Dermis microvascular lymphatic vessel endothelial cell (primary cell): ENCODE data around the gene KPNB1. TPM values are rescaled to one million over a fixed set of nuclear protein-coding genes. Genes with fewer than 3 reads are reported as not detected.

Experiments
- DNase-seq, 2 donors: peaks; one replicate each; pipeline versions ENCODE4 v3.0.0 to v3.0.0-alpha.2; 2010; ENCODE audit warnings: low read depth in 2 of 2
- total RNA-seq: library from RNA; depleted of rRNA; stranded (reverse); fragments of >200 nt; gene quantifications from 2 replicates; pipeline ENCODE4 v1.2.1, GENCODE V29; 2014

KPNB1 gene
- total RNA-seq, 1 donor from 2014 or later: 285 TPM

DNA sequence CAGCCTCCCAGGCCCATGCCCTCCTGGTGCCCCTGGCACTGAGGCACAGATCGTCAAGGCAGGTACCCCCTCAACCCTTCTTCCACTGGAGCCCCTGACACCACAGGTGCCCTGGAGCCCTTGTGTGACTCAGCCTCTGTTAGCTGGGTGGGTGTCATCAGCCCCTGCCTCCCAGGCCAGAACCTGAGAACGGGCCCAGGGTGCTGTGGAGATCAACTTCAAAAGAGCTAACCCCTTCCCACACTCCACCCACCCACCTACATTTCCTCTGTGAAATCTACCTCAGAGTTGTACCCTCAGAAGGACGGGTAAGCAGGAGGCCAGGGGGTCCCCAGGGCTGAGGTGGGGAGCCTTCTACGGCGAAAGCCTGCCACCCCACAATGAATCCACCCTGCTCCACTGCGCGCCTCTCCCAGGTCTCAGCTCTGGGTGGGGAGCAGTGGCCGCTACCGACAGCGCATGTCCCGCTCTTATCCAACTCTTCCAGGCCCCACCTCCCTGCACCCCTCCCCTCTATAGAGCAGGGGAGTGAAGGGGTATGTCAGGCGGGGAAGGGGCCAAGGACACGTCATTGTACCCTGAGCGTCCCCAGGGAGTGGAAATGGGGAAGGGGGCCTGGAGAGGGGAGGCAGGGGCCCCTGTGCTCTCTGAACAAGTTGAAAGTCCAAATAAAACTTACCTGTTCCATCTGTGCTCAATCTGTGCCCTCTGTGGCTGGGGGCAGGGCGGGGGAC is 61.8 kb downstream of the KPNB1 start:
- no peak for DNase-seq

DNA sequence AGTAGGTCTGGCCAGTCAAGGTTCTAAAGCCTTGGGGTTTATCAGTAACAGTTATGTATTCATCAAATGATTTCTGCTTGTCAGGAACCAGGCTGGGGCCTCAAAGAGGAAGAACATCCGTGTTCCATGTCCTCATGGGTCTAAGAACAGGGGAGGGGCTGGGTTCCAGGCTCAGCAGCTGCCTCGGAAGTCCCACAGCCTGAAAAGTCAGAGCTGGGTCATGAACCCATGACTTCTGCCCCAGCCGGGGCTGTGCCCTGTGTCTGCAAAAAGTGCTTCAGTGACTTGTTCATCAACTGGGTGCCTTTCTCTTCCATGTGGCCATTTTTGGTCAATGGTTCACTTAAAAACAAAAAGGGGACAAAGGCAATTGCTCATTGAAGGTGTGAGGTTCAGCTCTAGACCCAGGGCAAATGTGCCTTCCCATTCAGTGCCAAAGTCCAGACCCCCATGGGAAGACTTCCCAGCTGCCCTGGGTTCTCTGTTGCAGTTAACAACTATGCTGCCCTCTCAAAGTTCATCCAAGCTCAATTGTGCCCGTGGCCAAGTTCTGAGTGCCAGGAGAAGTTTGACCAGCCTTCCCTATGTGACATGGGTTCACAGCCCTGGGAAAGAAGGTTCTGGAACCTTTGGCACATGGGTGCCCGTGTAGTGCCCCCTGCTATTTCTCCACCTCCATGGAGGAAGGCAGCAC is 62.8 kb downstream of the KPNB1 start:
- DNase-seq: no peak

DNA sequence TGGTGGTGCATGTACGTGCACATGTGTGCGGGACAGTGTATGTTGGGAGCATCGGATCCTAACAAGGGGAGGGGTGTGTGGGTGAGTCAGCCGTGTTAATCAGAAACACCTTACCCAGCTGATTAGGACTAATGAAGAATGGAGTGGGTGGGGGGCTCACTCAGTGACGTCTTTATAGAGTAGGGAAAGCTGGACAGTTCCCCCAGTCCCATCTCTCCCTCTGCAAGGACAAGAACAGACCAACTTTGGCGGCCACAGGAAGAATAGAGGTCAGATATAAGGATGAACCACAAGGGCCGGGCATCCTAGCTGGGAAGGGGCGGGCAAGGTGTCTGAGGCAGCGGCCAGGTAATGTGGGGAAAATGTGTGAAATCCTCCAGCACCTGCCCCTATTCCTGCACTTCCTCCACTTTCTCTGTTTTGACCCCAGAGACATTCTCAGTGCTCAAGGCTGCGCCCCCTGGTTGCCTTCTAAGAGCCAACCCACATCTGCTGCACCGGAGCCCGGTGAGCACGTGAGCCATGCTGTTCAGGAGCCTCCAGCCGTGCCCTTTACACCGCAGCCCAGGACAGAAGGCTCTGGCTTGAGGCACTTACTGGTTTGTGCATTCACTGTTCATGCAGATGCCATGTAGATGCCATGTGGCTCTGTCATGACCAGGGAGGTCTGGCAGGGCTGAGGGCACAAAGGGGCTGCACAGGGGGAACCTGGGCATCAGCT is 64.4 kb downstream of the KPNB1 start:
- DNase-seq: no peak

DNA sequence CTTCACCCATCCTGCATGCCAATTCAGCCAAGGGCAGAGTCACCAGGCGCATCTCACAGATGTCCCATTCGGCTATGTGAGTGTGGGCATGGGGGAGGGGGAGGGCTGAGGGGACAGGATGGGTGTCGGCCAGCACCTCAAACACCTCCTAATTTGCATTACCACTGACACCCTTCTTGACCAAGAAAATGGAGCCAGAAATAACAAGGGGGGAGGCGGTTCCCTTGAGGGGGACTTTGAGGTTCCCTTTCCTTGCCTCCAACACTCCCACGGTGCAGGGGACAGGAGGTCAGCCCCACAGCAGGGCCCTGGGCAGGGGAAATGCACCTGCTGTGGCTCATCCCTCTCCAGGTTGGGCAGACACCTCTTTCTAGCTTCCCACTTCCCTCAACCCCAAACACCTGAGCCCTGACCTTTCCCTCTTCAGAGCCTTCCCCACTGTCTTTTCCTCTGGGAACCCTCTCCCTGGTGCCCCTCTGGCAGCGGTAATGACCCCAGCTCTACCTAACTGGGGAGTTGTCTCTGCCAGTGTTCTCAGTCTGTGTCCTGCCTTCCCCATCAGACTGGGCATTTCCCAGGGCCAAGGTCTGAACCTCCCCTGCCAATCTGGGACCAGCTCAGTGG is 65.2 kb downstream of the KPNB1 start:
- no peak for DNase-seq

DNA sequence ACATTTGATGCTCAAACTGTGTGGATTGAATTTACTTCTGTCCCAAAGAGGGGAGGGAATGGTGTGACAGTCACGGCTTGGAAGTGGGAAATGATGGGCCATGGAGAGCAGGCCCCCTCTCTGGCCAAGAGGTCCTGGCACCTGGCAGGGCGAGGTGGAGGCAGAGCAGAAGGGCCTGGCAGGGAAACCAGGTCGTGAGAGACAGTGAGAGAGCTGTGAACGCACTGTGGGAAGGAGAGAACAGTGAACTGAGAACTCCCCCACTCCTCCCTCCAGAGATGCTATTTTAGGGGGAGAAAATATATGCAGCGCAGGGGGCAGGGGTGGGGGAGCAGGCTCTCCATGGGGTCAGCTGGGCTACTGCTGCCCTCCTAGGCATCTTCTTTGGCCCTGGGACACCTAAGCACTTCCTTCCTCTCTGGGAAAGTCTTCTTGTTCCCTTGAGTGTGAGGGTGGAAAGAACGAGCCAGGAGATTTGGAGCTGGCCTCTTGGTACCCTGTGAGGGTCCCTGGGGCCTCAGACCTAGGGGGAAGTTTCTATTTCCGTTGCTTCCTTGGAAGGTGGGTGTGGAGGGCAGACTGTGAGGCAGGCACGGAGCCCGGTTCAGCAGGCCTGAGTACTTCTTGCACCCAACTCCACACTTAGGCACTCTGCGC is 66.1 kb downstream of the KPNB1 start:
- no peak for DNase-seq

DNA sequence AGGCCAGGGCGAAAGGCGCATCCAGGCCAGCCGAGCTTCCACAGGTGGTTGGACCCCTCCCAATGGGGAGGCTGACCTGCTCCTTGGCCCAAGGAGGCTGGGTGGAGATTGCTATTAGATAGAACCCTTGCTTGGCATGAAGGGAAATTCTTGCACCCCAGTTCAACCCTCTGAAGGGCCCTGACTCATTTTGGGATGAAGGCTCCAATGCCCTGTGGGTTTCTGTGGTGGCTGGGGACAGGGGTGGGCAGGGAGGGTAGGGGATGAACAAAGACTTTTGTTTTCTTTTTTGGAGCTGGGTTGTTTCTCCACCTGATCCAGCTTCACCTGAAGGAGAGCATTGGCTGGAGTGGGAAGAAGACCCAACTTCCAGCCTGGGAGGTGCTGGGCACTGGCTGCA is 66.7 kb downstream of the KPNB1 start:
- no peak for DNase-seq

DNA sequence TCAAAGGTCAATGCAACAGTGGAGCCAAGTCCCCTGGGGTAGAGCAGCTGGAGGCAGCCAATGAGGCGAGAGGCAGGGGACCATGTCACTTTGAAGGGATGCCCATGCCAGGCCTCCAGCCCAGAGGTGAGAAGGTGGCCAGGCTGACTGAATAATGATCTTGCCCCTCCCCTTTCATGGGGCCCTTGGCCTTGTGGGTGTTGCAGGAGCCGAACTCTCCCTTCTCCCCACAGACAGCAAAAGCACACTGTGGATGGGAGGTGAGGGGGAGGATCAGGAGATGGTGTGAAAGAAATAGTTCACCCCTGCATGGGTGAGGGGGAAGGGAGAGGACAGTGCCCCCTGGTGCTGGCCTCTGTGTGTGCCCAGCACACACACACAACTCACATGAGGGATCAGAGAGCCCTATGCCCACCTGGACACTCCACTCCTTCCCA is 67.6 kb downstream of the KPNB1 start:
- peak in 1 of 2 donors; percentile 12 for DNase-seq

DNA sequence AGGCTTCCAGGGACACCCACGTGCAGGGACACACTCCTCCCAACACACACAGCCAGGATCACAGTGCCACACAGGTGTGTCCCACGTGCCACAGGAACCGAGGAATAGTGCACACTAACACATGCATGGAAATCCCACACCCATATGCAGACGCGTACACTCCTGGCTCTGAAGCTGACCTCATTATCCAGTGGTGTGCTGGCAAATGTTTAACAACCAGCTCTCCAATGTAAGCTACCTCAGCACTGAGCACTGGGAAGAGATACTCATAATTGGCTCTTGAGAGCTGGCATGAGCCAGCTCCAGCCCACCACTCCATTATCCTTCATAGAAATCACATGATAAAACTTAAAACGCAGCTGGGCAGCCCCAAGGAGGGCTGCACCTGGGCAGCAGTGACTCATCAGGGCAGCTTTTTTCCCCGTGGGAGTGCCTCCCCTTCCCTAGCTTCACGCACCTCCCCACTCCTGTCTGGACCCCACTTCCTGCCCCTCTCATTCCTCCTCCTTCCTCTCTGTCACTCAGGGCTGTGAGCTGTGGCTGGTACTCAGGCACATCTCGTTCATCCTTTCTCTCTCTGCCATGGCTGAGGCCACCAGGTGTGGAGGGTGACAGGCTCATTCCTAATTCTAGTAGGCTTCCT is 68.4 kb downstream of the KPNB1 start:
- DNase-seq: no peak

DNA sequence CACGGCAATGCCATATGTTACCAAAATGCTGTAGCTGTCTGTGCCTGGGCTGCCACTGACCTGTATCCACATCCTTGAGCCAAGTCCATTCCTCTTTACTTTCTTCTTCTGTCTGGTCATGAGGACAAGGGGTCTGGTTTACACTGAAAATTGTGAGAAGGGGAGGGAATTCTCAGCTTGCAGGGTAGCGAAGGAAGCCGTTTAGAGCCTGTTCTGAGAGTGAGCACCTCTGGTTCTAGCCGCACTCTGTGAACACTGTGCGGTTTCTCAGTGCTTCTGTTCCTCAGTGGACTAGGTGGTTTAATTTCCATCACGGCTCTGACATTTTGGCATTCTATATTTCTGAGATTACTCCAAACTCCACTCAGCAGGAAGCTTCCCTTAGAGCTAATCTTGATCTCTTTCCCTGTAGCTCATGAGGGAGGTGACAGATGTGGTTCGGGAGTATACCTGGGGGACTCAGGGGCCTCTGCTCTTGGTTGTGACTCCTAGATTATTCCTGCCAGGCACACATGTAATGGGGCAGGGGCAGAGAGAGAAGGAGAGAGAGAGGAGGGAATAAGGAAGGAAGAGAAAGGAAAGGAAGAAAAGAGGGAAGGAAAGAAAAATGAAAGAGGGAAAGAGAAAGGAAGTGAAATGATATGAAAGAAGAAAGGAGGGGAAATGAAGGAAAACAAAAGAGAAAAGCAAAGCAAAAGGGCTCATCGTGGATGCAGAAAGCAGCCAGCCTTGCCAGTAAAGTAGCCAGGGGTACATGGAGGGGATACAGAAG is 69.1 kb downstream of the KPNB1 start:
- DNase-seq: no peak

DNA sequence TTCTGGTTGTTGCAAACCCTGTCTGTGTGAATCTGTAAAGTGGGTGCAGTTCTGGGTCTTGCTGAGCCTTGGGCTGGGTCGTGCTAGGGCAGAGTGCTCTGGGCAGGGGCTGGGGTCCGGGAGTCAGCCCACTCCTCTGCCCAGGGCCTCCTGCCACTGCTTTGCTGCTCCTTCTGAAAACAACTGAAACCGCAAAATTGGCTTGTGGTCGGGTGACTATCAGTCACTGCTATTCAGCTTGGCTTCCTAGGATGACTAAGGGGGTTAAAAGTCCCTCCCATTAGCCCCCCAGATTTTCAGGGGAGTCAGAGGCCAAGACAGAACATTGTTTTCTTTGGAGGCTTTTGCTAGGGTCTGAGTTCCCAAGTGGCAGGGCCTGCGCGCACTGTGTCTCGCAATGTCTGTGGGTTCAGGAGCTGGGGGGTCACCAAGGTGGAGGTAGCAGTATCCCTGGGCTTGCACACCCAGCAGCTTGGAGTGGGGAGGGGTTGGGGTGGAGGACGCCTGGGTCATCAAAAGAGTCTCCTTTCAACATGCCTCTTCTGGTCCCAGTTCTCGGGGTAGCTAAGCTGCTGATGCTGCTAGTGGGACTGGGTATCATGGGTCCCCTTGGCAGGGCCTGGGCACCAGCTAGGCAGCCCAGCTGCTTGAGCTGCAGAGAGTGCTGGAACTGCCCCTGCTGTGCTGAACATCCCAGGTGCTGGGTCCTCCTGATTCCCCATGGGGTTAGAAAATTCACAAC is 69.9 kb downstream of the KPNB1 start:
- no peak for DNase-seq

DNA sequence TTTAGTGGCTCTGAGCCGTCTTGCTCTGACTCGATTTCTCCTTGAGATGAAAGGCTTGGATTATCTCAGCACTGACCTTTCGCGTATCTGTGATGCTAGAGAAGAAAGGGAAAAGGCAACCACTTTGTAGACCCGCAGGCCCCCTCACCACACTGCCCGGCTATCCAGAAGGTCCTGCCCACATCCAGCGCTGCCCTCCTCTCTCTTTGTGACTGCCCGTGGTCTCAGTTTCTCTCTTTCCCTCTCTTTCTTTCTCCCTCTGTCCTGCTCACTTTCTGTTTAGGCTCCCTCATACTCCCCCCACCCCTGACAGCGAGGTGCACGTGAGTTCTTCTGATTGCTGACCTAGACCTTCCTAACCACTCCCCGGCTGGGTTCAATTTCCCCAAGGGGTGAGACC is 70.5 kb downstream of the KPNB1 start:
- DNase-seq: no peak

DNA sequence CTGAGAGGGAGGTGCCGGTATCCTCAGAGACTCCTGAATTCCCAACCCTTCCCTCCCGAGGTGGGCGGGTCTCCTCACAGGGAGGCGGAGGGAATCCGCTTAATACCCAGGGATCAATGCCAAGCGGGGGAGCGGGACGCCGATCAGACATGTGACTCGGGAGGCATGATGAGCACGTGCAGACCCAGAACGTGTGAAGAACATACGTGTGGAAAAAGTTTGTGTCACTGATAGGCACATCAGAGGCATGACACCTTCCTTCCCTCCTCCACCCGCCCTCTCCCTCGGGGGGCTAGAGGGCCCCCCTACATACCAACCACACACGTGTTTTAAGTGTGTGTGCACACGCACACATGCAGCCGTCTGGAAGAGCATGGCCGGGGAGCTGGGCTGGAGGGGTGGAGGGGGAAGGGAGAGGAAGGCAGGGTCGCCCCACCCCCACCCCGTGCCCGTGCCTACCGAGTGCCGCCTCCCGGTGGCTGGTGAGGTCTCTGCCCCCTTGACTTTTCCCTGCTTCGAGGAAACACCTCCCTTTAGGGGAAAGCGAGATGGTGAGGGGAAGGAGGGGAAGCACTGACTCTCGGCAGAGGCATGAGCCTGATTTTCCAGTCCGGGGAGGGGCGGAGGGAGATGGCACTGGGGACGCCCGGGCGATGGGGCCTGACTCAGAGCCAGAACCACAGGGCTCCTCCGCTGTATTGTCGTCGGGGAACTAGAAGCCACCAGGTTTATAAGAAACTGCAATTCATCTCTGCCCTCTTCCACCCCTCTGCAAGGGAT is 71.2 kb downstream of the KPNB1 start:
- DNase-seq: peak in 1 of 2 donors; percentile 4

DNA sequence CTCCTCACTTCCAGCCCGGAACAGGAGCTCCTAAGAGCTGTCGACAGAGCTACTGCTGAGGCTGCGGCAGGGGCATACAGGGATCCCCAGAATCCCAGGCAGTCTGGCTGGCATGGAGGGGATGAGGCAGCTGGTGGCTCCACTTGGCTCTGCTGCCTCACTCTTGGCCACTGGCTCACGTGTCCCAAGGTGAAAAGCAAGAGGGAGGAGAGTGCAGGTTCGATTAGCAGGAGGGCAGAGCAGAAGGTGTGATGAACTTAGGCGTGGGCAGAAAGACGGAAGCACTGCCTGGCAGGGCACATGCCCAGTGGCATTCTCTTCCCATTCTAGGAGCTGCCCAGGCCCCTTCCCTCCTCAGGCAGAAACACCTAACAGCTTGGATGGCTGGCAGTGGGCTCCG is 72.0 kb downstream of the KPNB1 start:
- DNase-seq: no peak

DNA sequence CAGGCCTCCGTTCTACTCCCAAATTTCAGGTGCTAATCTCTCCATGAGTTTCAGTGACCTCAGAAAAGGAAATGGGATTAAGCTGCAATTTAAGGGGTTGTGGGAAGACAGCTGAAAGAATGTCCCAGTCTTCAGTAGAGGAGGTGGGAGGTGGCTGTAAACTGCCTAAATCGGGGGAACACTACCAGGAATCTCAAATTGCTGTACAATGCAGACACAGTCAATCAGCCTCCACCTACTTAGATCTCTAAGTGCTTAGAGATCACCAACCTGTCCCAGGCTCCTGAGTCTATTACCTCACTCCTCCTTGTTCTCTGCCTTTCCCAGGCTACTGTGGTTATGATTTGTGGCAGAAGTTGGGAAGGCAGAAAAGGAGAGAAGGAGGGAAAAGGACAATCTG is 75.0 kb downstream of the KPNB1 start:
- no peak for DNase-seq

DNA sequence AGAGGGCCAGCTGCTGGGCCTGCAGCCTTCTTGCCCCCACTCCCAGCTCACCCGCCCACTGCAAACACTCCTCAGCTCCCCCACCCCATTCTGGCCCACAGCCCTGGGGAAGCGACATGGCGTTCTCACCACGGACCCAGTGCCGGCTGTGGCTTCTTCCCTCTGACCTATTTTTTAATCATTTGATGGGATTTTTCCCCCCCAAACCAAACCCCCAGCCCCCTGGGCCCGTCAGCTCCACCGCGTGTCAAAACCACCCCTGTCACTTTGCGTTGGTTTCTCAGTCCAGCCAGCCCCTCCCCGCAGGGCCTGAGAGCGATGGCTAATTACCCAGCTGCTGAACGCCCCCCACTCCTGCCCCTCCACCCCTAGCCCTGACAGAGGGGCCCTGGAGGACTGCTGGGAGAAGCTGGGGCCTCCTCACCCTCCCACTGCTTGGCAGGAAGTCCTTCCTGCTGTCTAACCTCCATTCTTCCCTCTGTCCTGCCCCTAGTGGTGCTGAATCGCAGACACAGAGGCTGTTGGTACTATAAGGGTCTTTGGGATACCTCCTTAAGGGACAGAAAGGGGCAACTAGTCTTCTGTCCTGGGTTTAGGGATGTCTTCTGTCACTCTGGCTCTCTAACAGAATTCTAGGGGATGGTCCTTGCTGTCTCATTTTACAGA is 75.9 kb downstream of the KPNB1 start:
- DNase-seq: no peak

DNA sequence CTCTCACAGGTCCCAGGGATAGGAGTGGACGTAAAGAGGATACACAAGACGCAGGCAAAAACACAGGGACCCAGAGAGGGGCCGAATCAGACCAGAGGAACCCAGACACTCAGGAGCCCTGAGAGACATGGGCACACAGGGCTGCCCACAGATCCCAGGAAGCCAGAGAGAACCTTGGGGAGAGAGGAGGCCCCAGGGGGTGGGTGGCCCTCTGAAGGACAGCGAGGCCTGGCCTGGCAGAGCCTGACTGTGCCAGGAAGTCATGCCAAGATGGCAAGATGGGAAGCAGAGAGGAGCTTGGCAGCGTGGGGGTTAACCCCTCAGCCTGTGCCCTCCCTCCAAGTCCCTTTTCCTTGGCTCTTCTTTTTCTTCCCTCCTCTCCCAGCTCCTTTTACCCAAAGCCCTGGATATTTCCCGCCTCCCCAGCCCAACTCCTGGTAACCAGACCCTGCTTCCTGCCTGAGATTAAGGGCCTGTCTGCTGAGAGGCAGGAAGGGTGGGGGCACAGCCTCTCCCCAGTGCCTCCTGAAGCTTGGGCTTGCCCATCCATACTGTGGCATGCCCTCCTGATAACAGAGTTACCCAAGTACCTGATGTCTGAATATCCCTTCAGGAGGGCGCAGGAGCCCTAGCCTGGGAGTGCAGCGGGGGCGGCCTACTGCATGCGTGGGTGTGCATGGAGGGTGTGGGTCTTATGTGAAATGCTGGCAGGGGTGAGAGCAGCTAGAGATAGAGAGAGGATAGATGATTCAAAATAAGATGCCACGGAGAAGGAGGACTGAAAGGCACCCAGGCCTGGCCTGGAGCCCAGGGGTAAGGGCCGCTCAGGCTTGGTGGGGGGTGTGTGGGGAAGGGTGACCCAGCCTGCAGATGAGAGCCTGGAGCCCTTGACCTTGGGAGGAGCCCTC is 77.3 kb downstream of the KPNB1 start:
- no peak for DNase-seq

DNA sequence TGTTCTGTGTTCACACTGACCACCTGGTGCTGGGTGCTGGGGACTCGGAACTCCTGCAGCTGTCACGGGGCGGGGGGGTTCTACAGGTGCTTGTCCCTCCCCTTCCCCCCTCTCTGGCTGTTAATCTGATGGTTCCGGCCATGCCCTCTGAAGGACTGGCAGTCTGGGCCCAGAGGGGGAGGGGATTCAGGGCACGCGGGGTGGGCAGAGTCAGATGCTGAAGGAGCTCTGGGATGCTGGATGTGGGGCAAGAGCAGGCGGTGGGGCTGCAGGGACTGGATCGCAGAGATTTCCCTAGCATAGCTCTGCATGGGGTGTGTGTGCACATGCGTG is 78.0 kb downstream of the KPNB1 start:
- DNase-seq: no peak
